PC-9 (cell line): ENCODE results near the gene DZIP3.

Experiments used
- EZH2 ChIP-seq: fragments of 200-600 bp; sonication (generic); IDR thresholded peaks from 2 replicates; pipeline ENCODE4 v1.8.0; 2017; ENCODE audit warnings: antibody characterized with exemption, low read depth
- TF ChIP-seq, protein P1 (sequence below): fragments of 200-600 bp; sonication (generic); conservative IDR thresholded peaks from 2 replicates; pipeline ENCODE4 v1.6.1; 2017; ENCODE audit warnings: mixed run types, antibody characterized with exemption, mild to moderate bottlenecking, moderate library complexity

DNA sequence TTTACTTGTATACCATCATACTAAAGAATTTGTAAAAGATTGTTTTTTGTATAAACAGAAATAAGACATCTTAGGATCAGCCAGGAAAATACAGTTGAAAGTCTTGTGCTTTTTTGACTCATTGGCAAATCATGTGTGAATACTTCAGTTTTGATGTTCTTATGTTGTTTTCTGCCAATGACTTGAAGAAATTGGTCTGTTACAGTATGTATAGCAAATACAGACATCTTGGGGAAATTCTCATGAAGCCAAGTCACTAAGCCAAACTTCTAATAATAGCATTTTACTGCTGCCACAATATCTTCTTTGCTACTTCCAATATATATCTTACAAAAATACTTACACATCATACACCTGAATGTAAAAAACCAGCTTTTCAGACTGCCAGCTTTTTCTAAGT, 83.2 kb downstream of the DZIP3 start:
- TF ChIP-seq EZH2: no peak
- TF ChIP-seq, protein P1, sequence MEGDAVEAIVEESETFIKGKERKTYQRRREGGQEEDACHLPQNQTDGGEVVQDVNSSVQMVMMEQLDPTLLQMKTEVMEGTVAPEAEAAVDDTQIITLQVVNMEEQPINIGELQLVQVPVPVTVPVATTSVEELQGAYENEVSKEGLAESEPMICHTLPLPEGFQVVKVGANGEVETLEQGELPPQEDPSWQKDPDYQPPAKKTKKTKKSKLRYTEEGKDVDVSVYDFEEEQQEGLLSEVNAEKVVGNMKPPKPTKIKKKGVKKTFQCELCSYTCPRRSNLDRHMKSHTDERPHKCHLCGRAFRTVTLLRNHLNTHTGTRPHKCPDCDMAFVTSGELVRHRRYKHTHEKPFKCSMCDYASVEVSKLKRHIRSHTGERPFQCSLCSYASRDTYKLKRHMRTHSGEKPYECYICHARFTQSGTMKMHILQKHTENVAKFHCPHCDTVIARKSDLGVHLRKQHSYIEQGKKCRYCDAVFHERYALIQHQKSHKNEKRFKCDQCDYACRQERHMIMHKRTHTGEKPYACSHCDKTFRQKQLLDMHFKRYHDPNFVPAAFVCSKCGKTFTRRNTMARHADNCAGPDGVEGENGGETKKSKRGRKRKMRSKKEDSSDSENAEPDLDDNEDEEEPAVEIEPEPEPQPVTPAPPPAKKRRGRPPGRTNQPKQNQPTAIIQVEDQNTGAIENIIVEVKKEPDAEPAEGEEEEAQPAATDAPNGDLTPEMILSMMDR: no peak
